ENCODE measurements around the gene HSD11B2.

The HSD11B2 gene

DNA sequence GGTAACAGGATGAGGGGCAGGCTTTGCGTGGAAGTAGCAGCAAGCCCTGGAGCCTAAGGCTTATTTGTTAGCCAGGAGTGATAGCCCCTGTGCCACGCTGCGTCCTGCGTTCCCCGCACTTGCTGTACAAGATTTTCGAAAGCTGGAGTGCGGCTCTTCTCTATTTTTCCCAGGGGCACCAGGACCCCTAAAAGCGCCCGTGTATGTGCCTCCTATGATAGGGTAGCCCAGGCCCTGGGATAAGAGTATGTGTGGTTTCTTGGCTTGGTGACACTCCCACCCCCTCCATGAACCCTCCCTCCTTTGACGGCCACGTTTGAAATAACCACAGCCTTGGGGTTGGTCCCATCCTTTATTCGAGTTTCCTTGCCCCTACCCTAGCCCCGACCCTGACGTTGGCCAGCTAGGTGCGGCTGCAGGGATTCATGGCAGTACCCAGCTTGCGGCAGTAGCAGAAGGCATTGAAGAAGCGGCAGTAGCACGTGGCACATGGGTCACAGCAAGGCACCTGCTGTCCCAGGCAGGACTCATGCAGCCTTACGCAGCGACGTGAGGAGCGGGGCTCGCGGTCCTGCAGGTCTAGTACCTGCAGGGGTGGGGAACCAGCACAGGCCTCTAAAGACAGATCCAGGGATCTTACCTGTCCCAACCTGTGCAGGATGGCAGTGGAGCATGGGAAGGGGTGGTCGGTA lies 51.5 kb downstream of the HSD11B2 start:
- H3K79me2 ChIP-seq: peaks cover 36% of the 10 kb centered on the region
- peak overlapping the region; percentile 92 for H3K4me3 ChIP-seq (ENCODE audit: low read depth, low read length)
- peaks cover 19% of the 10 kb centered on the region for H3K4me1 ChIP-seq
- H3K36me3 ChIP-seq (ENCODE audit: control insufficient read depth, insufficient read depth, low read length): no peaks in the 10 kb centered on the region
- TF ChIP-seq, protein P1, sequence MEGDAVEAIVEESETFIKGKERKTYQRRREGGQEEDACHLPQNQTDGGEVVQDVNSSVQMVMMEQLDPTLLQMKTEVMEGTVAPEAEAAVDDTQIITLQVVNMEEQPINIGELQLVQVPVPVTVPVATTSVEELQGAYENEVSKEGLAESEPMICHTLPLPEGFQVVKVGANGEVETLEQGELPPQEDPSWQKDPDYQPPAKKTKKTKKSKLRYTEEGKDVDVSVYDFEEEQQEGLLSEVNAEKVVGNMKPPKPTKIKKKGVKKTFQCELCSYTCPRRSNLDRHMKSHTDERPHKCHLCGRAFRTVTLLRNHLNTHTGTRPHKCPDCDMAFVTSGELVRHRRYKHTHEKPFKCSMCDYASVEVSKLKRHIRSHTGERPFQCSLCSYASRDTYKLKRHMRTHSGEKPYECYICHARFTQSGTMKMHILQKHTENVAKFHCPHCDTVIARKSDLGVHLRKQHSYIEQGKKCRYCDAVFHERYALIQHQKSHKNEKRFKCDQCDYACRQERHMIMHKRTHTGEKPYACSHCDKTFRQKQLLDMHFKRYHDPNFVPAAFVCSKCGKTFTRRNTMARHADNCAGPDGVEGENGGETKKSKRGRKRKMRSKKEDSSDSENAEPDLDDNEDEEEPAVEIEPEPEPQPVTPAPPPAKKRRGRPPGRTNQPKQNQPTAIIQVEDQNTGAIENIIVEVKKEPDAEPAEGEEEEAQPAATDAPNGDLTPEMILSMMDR (IDR thresholded peaks at IDR 0.05): no peak
- peak overlapping the region; percentile 93 for H3K27ac ChIP-seq
- H3K27me3 ChIP-seq (ENCODE audit: control insufficient read depth, insufficient read depth, low read length): no peaks in the 10 kb centered on the region
- peak overlapping the region; percentile 97 for H3K4me2 ChIP-seq (ENCODE audit: low read length)
- no peak overlapping the region for H3K9ac ChIP-seq
- peak overlapping the region; percentile 100 for H2AFZ ChIP-seq
- no peaks in the 10 kb centered on the region for H3K9me3 ChIP-seq (ENCODE audit: control insufficient read depth, low read length)

DNA sequence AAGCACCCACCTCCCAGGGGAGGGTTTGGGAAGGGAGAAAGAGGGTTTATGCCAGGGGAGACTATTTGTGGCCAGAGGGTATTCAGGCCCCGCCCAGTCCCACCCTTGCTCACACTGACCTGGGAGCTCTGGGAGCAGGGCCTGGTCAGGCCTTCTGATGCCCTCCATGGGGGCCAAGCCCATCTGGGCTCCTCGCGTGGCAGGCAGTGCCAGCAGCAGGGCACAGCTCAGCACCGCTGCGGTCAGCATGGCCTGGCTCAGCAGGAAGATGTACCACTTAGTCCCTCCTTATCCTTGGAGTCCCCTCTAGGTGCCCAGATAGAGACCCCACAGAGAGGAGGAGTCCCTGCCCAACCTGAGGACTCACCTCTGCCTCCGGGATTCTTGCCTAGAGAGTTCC lies 52.2 kb downstream of the HSD11B2 start, which contains the start of gene AGRP:
Gene AGRP (minus strand): TSS at position 398 of the 400 bp plus-strand sequence. CDS start 149 bp downstream, at position 249.
- H3K27me3 ChIP-seq (ENCODE audit: control insufficient read depth, insufficient read depth, low read length): no peaks in the 10 kb centered on the region
- peaks cover 19% of the 10 kb centered on the region for H3K4me1 ChIP-seq
- H3K27ac ChIP-seq: no peak within 1 kb of the TSS
- peak within 1 kb of the TSS; percentile 92 for H3K4me3 ChIP-seq (ENCODE audit: low read depth, low read length)
- TF ChIP-seq, protein P1 (IDR thresholded peaks at IDR 0.05): no peak
- H3K9me3 ChIP-seq (ENCODE audit: control insufficient read depth, low read length): no peaks in the 10 kb centered on the region
- no peak within 1 kb of the TSS for H3K9ac ChIP-seq
- H3K36me3 ChIP-seq (ENCODE audit: control insufficient read depth, insufficient read depth, low read length): no peaks in the 10 kb centered on the region
- H2AFZ ChIP-seq: no peak within 1 kb of the TSS
- H3K4me2 ChIP-seq (ENCODE audit: low read length): peak within 1 kb of the TSS; percentile 97
- peaks cover 30% of the 10 kb centered on the region for H3K79me2 ChIP-seq

DNA sequence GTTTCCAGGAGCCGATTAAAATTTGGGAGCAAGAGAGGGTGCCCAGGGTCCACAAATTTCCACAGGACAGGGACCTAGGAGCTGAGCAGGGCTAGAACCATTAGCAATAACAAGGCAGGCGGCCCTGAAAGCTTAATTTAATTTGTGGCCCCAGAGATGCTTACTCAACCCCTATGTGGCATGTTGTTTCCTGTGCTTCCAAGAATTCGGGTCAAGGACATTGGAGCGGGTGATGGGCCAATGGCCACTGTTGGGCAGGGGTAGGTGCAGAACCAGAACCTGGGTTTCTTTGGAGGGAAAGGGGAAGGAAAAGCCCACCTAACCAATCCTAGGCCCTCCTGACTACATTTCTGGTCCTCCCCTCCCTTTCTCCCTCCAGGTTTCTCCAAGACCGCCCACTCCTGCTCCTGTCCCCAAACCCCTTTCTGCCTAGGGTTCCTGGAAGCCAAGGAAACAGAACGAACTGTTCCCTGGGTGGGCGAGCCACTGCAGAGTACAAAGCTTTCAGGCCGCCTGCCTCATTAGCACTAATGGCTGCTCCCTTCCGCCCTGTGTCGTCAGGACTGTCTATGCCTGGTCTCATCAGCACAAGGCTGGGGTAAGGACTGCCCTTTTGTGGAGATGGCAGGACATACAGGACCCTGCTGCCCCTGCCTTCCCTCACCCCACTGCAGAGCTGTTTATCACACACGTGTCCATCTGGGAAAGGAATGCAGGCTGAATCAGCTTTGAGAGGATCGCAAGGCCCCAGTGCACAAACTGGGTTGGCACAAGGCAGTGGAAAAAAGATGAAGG lies 53.0 kb downstream of the HSD11B2 start:
- Histone ChIP-seq H3K27me3 (ENCODE audit: control insufficient read depth, insufficient read depth, low read length) (no peaks in the 10 kb centered on the region), H3K36me3 (ENCODE audit: control insufficient read depth, insufficient read depth, low read length) (no peaks in the 10 kb centered on the region), H3K9me3 (ENCODE audit: control insufficient read depth, low read length) (no peaks in the 10 kb centered on the region), H3K4me2 (ENCODE audit: low read length) (no peak overlapping the region), H3K79me2 (peaks cover 25% of the 10 kb centered on the region), H3K27ac (no peak overlapping the region), H3K4me1 (peaks cover 17% of the 10 kb centered on the region), H3K4me3 (ENCODE audit: low read depth, low read length) (no peak overlapping the region), H3K9ac (no peak overlapping the region), H2AFZ (no peak overlapping the region)
- TF ChIP-seq, protein P1 (IDR thresholded peaks at IDR 0.05): no peak

DNA sequence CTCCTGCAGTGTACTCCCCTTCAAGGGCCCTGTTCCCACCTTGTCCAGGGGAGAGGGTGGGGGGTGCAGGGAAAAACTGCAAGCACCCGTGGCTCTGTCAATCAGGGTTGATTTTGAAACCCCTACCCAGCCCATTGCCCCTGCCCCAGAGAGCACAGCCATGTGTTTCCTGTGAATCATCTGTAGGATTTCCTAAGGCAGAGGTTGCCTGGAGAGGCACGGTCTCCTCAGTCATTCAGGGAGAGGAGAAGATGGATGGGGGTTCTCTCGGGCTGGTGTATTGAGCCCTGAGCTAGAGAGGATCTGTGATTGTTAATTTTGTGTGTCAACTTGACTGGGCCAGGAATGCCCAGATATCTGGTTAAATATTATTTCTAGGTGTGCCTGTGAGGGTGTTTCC lies 55.9 kb downstream of the HSD11B2 start:
- Histone ChIP-seq H3K4me1 (peaks cover 8% of the 10 kb centered on the region), H3K27me3 (ENCODE audit: control insufficient read depth, insufficient read depth, low read length) (no peaks in the 10 kb centered on the region)

More for the DNA sequence above, 55.9 kb downstream of the HSD11B2 start:
- no peak overlapping the region for H3K4me2 ChIP-seq (ENCODE audit: low read length)
- no peak overlapping the region for H3K9ac ChIP-seq
- H2AFZ ChIP-seq: no peak overlapping the region
- no peaks in the 10 kb centered on the region for H3K36me3 ChIP-seq (ENCODE audit: control insufficient read depth, insufficient read depth, low read length)
- no peak overlapping the region for H3K4me3 ChIP-seq (ENCODE audit: low read depth, low read length)
- no peak overlapping the region for H3K27ac ChIP-seq
- TF ChIP-seq, protein P1 (IDR thresholded peaks at IDR 0.05): no peak
- H3K79me2 ChIP-seq: peaks cover 3% of the 10 kb centered on the region
- no peaks in the 10 kb centered on the region for H3K9me3 ChIP-seq (ENCODE audit: control insufficient read depth, low read length)
